IMR-90 (cell line): ENCODE data around the gene SLC16A2. TPM values are rescaled to one million over a fixed set of nuclear protein-coding genes. Genes with fewer than 3 reads are reported as not detected.

Experiments
- ATAC-seq: fragments of 200-7000 bp; cut with Tn5 transposase; 2 replicates; pipeline ENCODE4 v1.9.1; 2020; ENCODE audit warnings: low read depth, mild to moderate bottlenecking, moderate library complexity
- BruUV-seq: library from RNA; stranded (reverse); fragments of 400-500 nt; replicated peaks from 2 replicates; lab custom pipeline; 2021; lab: Mats Ljungman, UMichigan
- CTCF ChIA-PET: fragments of 300-600 bp; formaldehyde crosslinking; extraction: SDS; loops from one replicate; lab custom pipeline; 2021; ENCODE audit warnings: antibody characterized with exemption; lab: Yijun Ruan, JAX
- POLR2A ChIA-PET: fragments of 300-600 bp; sonication (Branson Sonifier 250); formaldehyde crosslinking; loops from one replicate; lab custom pipeline; 2022; ENCODE audit warnings: antibody characterized with exemption; ENCODE audit not compliant: unreplicated experiment; lab: Charles Lee
- DNase-seq: peaks from one replicate; pipeline ENCODE4 v3.0.0; 2013
- H2AFZ ChIP-seq: replicated peaks from 2 replicates; pipeline ENCODE3; 2013; ENCODE audit warnings: low read length, mild to moderate bottlenecking; ENCODE audit not compliant: poor library complexity
- H2AK5ac ChIP-seq: 2 replicates; pipeline ENCODE4 v1.6.1; 2013; ENCODE audit warnings: low read depth, low read length, inconsistent platforms
- H2AK9ac ChIP-seq: replicated peaks from 2 replicates; pipeline ENCODE3; 2013; ENCODE audit warnings: mild to moderate bottlenecking, low read depth, low read length, moderate library complexity; ENCODE audit not compliant: poor library complexity
- H2BK120ac ChIP-seq: 2 replicates; pipeline ENCODE4 v1.6.1; 2013; ENCODE audit warnings: low read depth, low read length, inconsistent platforms
- H2BK15ac ChIP-seq: 3 replicates; pipeline ENCODE4 v1.6.1; 2013; ENCODE audit warnings: low read depth, low read length, inconsistent platforms
- H2BK20ac ChIP-seq: 2 replicates; pipeline ENCODE4 v1.6.1; 2013; ENCODE audit warnings: low read depth, mild to moderate bottlenecking, inconsistent platforms, low read length, moderate library complexity
- H2BK5ac ChIP-seq: 2 replicates; pipeline ENCODE4 v1.6.1; 2013; ENCODE audit warnings: mild to moderate bottlenecking, low read depth, low read length, inconsistent platforms; ENCODE audit not compliant: poor library complexity, severe bottlenecking
- H3K14ac ChIP-seq: replicated peaks from 2 replicates; pipeline ENCODE4 v1.6.1; 2013; ENCODE audit warnings: low read depth, low read length, inconsistent platforms
- H3K18ac ChIP-seq: 2 replicates; pipeline ENCODE4 v1.6.1; 2013; ENCODE audit warnings: low read depth, low read length, control low read depth
- H3K23ac ChIP-seq: 2 replicates; pipeline ENCODE4 v1.6.1; 2013; ENCODE audit warnings: low read depth, low read length, inconsistent platforms
- H3K27ac ChIP-seq: 2 replicates; pipeline ENCODE4 v1.5.1; 2013; ENCODE audit warnings: mild to moderate bottlenecking, control low read depth, low read length; ENCODE audit not compliant: insufficient read depth
- H3K27me3 ChIP-seq: 2 replicates; pipeline ENCODE4 v1.6.1; 2013; ENCODE audit warnings: low read length; ENCODE audit not compliant: control insufficient read depth, insufficient read depth
- H3K36me3 ChIP-seq: 2 replicates; pipeline ENCODE4 v1.6.1; 2013; ENCODE audit warnings: low read length, mixed read lengths; ENCODE audit not compliant: control insufficient read depth, insufficient read depth
- H3K4ac ChIP-seq: 2 replicates; pipeline ENCODE4 v1.6.1; 2013; ENCODE audit warnings: low read depth, low read length, inconsistent platforms
- H3K4me1 ChIP-seq: 2 replicates; pipeline ENCODE4 v1.6.1; 2013; ENCODE audit warnings: low read length, mixed read lengths; ENCODE audit not compliant: control insufficient read depth, insufficient read depth
- H3K4me2 ChIP-seq: 2 replicates; pipeline ENCODE4 v1.6.1; 2013; ENCODE audit warnings: low read depth, mild to moderate bottlenecking, control low read depth, low read length, moderate library complexity
- H3K4me3 ChIP-seq: 2 replicates; pipeline ENCODE4 v1.5.1; 2013; ENCODE audit warnings: low read depth, mild to moderate bottlenecking, control low read depth, low read length, moderate library complexity; ENCODE audit not compliant: insufficient read depth
- H3K56ac ChIP-seq: 2 replicates; pipeline ENCODE4 v1.6.1; 2013; ENCODE audit warnings: low read length, inconsistent platforms; ENCODE audit not compliant: insufficient read depth; ENCODE audit errors: extremely low read depth
- H3K79me1 ChIP-seq, 2 experiments: 2 replicates each; pipeline ENCODE4 v1.6.1; 2013; ENCODE audit warnings: low read length in 2 of 2, inconsistent platforms in 1 of 2, low read depth in 1 of 2
- H3K9ac ChIP-seq: 2 replicates; pipeline ENCODE4 v1.6.1; 2013; ENCODE audit warnings: low read depth, low read length, control low read depth
- H3K9me1 ChIP-seq: 2 replicates; pipeline ENCODE4 v1.6.1; 2013; ENCODE audit warnings: low read length, inconsistent platforms; ENCODE audit not compliant: insufficient read depth
- H3K9me3 ChIP-seq: 2 replicates; pipeline ENCODE4 v1.6.1; 2013; ENCODE audit warnings: low read length; ENCODE audit not compliant: control insufficient read depth, insufficient read depth
- H4K20me1 ChIP-seq: 2 replicates; pipeline ENCODE4 v1.6.1; 2013; ENCODE audit warnings: low read length, inconsistent platforms; ENCODE audit not compliant: insufficient read depth
- H4K5ac ChIP-seq: 2 replicates; pipeline ENCODE4 v1.6.1; 2013; ENCODE audit warnings: mild to moderate bottlenecking, low read depth, low read length, control low read depth
- H4K8ac ChIP-seq, 2 experiments: 2 replicates each; pipeline ENCODE4 v1.6.1; 2013; ENCODE audit warnings: low read depth in 2 of 2, low read length in 2 of 2, control low read depth in 1 of 2, inconsistent platforms in 1 of 2
- H4K91ac ChIP-seq: 2 replicates; pipeline ENCODE4 v1.6.1; 2013; ENCODE audit warnings: low read depth, low read length, inconsistent platforms; ENCODE audit not compliant: insufficient read depth
- CEBPB ChIP-seq: IDR thresholded peaks from 2 replicates; pipeline ENCODE4 v1.6.1; 2012; ENCODE audit warnings: low read depth, low read length, improper control_type of control experiment
- FOS ChIP-seq: fragments of 150-350 bp; IDR thresholded peaks from 2 replicates; pipeline ENCODE4 v1.6.1; 2016; ENCODE audit warnings: low read depth, low read length
- NFE2L2 ChIP-seq: fragments of 150-350 bp; IDR thresholded peaks from 2 replicates; pipeline ENCODE4 v1.6.1; 2016; ENCODE audit warnings: low read depth, mild to moderate bottlenecking, low read length
- POLR2A ChIP-seq: IDR thresholded peaks from 2 replicates; pipeline ENCODE4 v1.6.1; 2012; ENCODE audit warnings: mild to moderate bottlenecking, low read depth, low read length
- SMC3 ChIP-seq: fragments of 150-350 bp; IDR thresholded peaks from 2 replicates; pipeline ENCODE4 v1.6.1; 2016; ENCODE audit warnings: low read depth, mild to moderate bottlenecking, antibody characterized with exemption, low read length, moderate library complexity
- WGBS, 2 experiments: methylation state at CpG; one replicate each; pipeline versions ENCODE4 v1.1.5 to v1.1.7; 2013; ENCODE audit warnings: missing lambda C conversion rate in 2 of 2; ENCODE audit not compliant: insufficient read length in 1 of 2; ENCODE audit errors: extremely low coverage in 2 of 2; 5-methylcytosine and 5-hydroxymethylcytosine counted together
- dilution Hi-C: fragments of 300-500 bp; cut with HindIII; formaldehyde crosslinking; loops from one replicate; pipeline ENCODE4 v1.14.3; 2018; ENCODE audit warnings: low sequenced_read_pairs; ENCODE audit not compliant: unreplicated experiment
- in situ Hi-C: fragments of 300-500 bp; cut with MboI; formaldehyde crosslinking; loops from 3 replicates; pipeline ENCODE4 v1.14.3; 2019; ENCODE audit warnings: low sequenced_read_pairs, inconsistent platforms, mixed read lengths
- intact Hi-C: fragments of 100-400 bp; cut with micrococcal nuclease; formaldehyde crosslinking; loops from 2 replicates; pipeline ENCODE4 v1.10.0; 2022
- polyA plus RNA-seq, 3 experiments: library from polyadenylated mRNA; depleted of rRNA; stranded (reverse); fragments of >200 nt; gene quantifications; 2 replicates each; pipeline ENCODE4 v1.2.3, GENCODE V29; 2012; ENCODE audit warnings: low replicate concordance in 1 of 3
- total RNA-seq: library from RNA; depleted of rRNA; stranded (reverse); fragments of >200 nt; gene quantifications from 2 replicates; pipeline ENCODE4 v1.2.3, GENCODE V29; 2012
- TF ChIP-seq, protein P1 (sequence below): conservative IDR thresholded peaks from 2 replicates; pipeline ENCODE4 v1.5.1; 2012; ENCODE audit warnings: mild to moderate bottlenecking, low read depth, low read length, improper control_type of control experiment
- TF ChIP-seq, protein P2 (sequence below): fragments of 150-350 bp; IDR thresholded peaks from 2 replicates; pipeline ENCODE4 v1.6.1; 2016; ENCODE audit warnings: low read depth, mild to moderate bottlenecking, low read length, moderate library complexity, borderline replicate concordance

Gene SLC16A2
- total and polyA plus RNA-seq, 2 of the 4 experiments (the other 2 are of a cell fraction) = 6.1 to 23.8 TPM

DNA sequence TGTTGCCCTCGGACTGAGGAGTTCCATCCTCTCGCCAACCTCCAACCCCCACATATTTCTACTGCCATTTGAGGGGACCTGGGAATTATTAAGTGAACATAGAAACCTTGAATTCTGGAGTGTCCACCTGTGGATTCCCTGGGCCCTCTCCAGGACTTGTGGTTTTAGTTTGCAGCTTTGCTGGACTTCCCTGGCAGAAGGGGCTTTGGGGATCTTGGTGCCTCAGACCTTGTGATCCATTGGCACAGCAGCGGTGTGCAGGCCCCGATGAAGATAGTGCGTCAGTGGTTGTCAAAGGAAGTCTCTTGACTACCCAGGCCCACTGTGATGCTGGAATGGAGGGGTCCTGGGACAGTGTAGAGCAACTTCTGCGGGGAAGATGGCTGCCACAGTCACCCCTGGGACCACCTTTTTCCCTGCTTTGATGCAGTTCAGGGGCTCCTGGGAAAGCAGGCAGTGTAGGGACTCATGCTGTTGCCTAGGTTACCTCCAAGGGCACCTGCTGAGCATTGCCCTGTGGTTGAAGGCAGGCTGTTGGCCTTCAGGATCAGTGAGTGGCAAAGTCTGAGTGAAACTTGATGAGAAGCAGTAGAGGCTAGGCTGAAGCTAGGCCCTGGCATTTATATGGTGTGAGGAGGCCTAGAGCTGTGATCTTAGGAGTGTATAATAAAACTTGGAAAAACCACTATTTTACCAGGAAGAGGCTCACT lies 2.2 kb downstream of the SLC16A2 start:
- H2AK9ac ChIP-seq = peak overlapping the region; percentile 70
- no peak for TF ChIP-seq CEBPB
- TF ChIP-seq, protein P1, sequence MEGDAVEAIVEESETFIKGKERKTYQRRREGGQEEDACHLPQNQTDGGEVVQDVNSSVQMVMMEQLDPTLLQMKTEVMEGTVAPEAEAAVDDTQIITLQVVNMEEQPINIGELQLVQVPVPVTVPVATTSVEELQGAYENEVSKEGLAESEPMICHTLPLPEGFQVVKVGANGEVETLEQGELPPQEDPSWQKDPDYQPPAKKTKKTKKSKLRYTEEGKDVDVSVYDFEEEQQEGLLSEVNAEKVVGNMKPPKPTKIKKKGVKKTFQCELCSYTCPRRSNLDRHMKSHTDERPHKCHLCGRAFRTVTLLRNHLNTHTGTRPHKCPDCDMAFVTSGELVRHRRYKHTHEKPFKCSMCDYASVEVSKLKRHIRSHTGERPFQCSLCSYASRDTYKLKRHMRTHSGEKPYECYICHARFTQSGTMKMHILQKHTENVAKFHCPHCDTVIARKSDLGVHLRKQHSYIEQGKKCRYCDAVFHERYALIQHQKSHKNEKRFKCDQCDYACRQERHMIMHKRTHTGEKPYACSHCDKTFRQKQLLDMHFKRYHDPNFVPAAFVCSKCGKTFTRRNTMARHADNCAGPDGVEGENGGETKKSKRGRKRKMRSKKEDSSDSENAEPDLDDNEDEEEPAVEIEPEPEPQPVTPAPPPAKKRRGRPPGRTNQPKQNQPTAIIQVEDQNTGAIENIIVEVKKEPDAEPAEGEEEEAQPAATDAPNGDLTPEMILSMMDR = no peak
- TF ChIP-seq, protein P2, sequence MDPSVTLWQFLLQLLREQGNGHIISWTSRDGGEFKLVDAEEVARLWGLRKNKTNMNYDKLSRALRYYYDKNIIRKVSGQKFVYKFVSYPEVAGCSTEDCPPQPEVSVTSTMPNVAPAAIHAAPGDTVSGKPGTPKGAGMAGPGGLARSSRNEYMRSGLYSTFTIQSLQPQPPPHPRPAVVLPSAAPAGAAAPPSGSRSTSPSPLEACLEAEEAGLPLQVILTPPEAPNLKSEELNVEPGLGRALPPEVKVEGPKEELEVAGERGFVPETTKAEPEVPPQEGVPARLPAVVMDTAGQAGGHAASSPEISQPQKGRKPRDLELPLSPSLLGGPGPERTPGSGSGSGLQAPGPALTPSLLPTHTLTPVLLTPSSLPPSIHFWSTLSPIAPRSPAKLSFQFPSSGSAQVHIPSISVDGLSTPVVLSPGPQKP = no peak
- TF ChIP-seq FOS = no peak
- no peak for TF ChIP-seq POLR2A
- TF ChIP-seq SMC3 = no peak
- TF ChIP-seq NFE2L2 = no peak
- no peak overlapping the region for H4K91ac ChIP-seq
- H3K27me3 ChIP-seq = no peaks in the 10 kb centered on the region
- H3K9me1 ChIP-seq = peaks cover 5% of the 10 kb centered on the region; the same call in 1 of the 2 replicates
- ChIA-PET CTCF (no interaction called here), POLR2A (no interaction called here)
- H2AFZ ChIP-seq = peak overlapping the region; percentile 87
- H3K27ac ChIP-seq = peak overlapping the region; percentile 91
- H3K56ac ChIP-seq = no peak overlapping the region
- no peaks in the 10 kb centered on the region; the same call in 1 of the 2 replicates for H3K9me3 ChIP-seq
- peaks cover 0 to 10% of the 10 kb centered on the region in 2 experiments; a peak in 2 of 4 replicates for H3K79me1 ChIP-seq
- H3K4ac ChIP-seq = no peak overlapping the region; the same call in 1 of the 2 replicates
- H3K23ac ChIP-seq = no peak overlapping the region
- peak overlapping the region; percentile 83 for H3K4me2 ChIP-seq
- H2BK120ac ChIP-seq = no peak overlapping the region; the same call in 1 of the 2 replicates
- ATAC-seq (no peak), DNase-seq (no peak)
- no peak overlapping the region for H4K5ac ChIP-seq
- BruUV-seq = no TSS peak
- no peaks in the 10 kb centered on the region for H3K36me3 ChIP-seq
- H3K4me3 ChIP-seq = peak overlapping the region; percentile 58; the same call in 1 of the 2 replicates
- H3K14ac ChIP-seq = no peak overlapping the region
- H3K18ac ChIP-seq = no peak overlapping the region
- H2BK20ac ChIP-seq = no peak overlapping the region
- in situ Hi-C loops = no loop called here
- no peak overlapping the region for H2BK5ac ChIP-seq
- dilution Hi-C loops = no loop called here
- 0 out of 2 replicates have a peak overlapping the region, but pooled peaks have one; percentile 3 for H2AK5ac ChIP-seq
- peak overlapping the region; percentile 79; the same call in 1 of the 2 replicates for H3K9ac ChIP-seq
- H3K4me1 ChIP-seq = peaks cover 4% of the 10 kb centered on the region
- H4K8ac ChIP-seq = no peak overlapping the region
- no peak overlapping the region for H2BK15ac ChIP-seq
- 86% methylated on average over 1 of the region's 6 CpGs; no CpG with 5 or more reads in 1 of the 2 experiments for WGBS, 2 experiments
- intact Hi-C loops = loop anchor here (5.0 kb wide), 2 partner anchors 99 to 129 kb away; no protein-coding TSS in a partner anchor
- H4K20me1 ChIP-seq = peaks cover 13% of the 10 kb centered on the region
